Karpas-422 (cell line): ENCODE data around the gene PRKD2. TPM values are rescaled to one million over a fixed set of nuclear protein-coding genes. Genes with fewer than 3 reads are reported as not detected.
A peak's percentile ranks its signal among the peaks of the same experiment; 100 is the strongest.

Source experiments
- DNase-seq: peaks from one replicate; pipeline ENCODE4 v3.0.0-alpha.2; 2015
- H2AFZ ChIP-seq: fragments of 200-600 bp; sonication (generic); 2 replicates; pipeline ENCODE4 v1.6.1; 2014; ENCODE audit warnings: antibody characterized with exemption, low read length, mixed read lengths
- H3K27ac ChIP-seq: fragments of 200-600 bp; sonication (generic); 2 replicates; pipeline ENCODE4 v1.5.1; 2014; ENCODE audit warnings: mild to moderate bottlenecking, low read length, moderate library complexity
- H3K27me3 ChIP-seq: fragments of 200-600 bp; sonication (generic); 2 replicates; pipeline ENCODE4 v1.6.1; 2014; ENCODE audit warnings: low read length, mixed read lengths
- H3K36me3 ChIP-seq: fragments of 200-600 bp; sonication (generic); 2 replicates; pipeline ENCODE4 v1.6.1; 2014; ENCODE audit warnings: low read length, mixed read lengths; ENCODE audit not compliant: insufficient read depth
- H3K4me1 ChIP-seq: fragments of 200-600 bp; sonication (generic); 2 replicates; pipeline ENCODE4 v1.6.1; 2014; ENCODE audit warnings: mild to moderate bottlenecking, low read length, mixed read lengths
- H3K4me2 ChIP-seq: fragments of 200-600 bp; sonication (generic); 2 replicates; pipeline ENCODE4 v1.6.1; 2014; ENCODE audit warnings: low read length, low read depth, mild to moderate bottlenecking; ENCODE audit not compliant: poor library complexity, severe bottlenecking
- H3K4me3 ChIP-seq: fragments of 200-600 bp; sonication (generic); 2 replicates; pipeline ENCODE4 v1.5.1; 2014; ENCODE audit warnings: mild to moderate bottlenecking, antibody characterized with exemption, low read length, mixed read lengths
- H3K79me2 ChIP-seq: fragments of 200-600 bp; sonication (generic); 2 replicates; pipeline ENCODE4 v1.6.1; 2014; ENCODE audit warnings: mild to moderate bottlenecking, low read length, mixed read lengths
- H3K9ac ChIP-seq: fragments of 200-600 bp; sonication (generic); 2 replicates; pipeline ENCODE4 v1.6.0; 2014; ENCODE audit warnings: low read length
- H3K9me2 ChIP-seq: fragments of 200-600 bp; sonication (generic), shearing (Covaris generic); replicated peaks from 2 replicates; pipeline ENCODE4 v1.6.0; 2014; ENCODE audit warnings: mild to moderate bottlenecking, low read length, moderate library complexity; ENCODE audit not compliant: insufficient read depth
- H3K9me3 ChIP-seq: fragments of 300-700, 200-600 bp; sonication (generic); 2 replicates; pipeline ENCODE4 v1.6.1; 2014; ENCODE audit warnings: low read length, mixed read lengths
- H4K20me1 ChIP-seq: fragments of 200-600 bp; sonication (generic); 2 replicates; pipeline ENCODE4 v1.6.1; 2014; ENCODE audit warnings: mild to moderate bottlenecking, antibody characterized with exemption, low read length, low read depth; ENCODE audit not compliant: insufficient read depth
- total RNA-seq: library from RNA; depleted of rRNA; stranded (reverse); fragments of >200 nt; shearing (Covaris generic); gene quantifications from 2 replicates; pipeline ENCODE4 v1.2.3, GENCODE V29; 2014; ENCODE audit warnings: low replicate concordance

The PRKD2 gene
- total RNA-seq, 1 experiment from 2014 or later = 20.0 TPM

DNA sequence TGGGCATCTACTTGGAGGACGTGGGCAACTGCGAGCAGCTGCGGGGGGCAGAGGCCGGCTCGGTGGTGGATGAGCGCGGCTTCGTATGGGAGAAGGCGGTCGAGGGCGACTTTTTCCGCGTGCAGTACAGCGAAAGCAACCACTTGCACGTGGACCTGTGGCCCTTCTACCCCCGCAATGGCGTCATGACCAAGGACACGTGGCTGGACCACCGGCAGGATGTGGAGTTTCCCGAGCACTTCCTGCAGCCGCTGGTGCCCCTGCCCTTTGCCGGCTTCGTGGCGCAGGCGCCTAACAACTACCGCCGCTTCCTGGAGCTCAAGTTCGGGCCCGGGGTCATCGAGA lies 39.6 kb upstream of the PRKD2 start:
- Histone ChIP-seq H3K9me2 (no peaks in the 10 kb centered on the region), H3K79me2 (no peaks in the 10 kb centered on the region), H3K4me3 (no peak overlapping the region), H3K27me3 (no peaks in the 10 kb centered on the region), H3K27ac (no peak overlapping the region), H3K36me3 (0 out of 2 replicates have a peak, but pooled peaks cover 4% of the 10 kb centered on the region), H3K9ac (no peak overlapping the region), H3K4me2 (no peak overlapping the region), H3K4me1 (peaks cover 4% of the 10 kb centered on the region), H3K9me3 (no peaks in the 10 kb centered on the region), H2AFZ (no peak overlapping the region), H4K20me1 (no peaks in the 10 kb centered on the region)
- no peak for DNase-seq

GRCh38 chr19:46755853-46756543 lies 39.1 kb upstream of the PRKD2 start:
- Histone ChIP-seq H3K36me3 (0 out of 2 replicates have a peak, but pooled peaks cover 4% of the 10 kb centered on the region), H3K4me3 (no peak overlapping the region), H3K9ac (no peak overlapping the region), H3K79me2 (no peaks in the 10 kb centered on the region), H2AFZ (no peak overlapping the region), H3K9me3 (no peaks in the 10 kb centered on the region), H3K27ac (no peak overlapping the region), H3K27me3 (no peaks in the 10 kb centered on the region), H3K9me2 (no peaks in the 10 kb centered on the region), H4K20me1 (no peaks in the 10 kb centered on the region), H3K4me1 (peaks cover 4% of the 10 kb centered on the region), H3K4me2 (no peak overlapping the region)
- no peak for DNase-seq

DNA sequence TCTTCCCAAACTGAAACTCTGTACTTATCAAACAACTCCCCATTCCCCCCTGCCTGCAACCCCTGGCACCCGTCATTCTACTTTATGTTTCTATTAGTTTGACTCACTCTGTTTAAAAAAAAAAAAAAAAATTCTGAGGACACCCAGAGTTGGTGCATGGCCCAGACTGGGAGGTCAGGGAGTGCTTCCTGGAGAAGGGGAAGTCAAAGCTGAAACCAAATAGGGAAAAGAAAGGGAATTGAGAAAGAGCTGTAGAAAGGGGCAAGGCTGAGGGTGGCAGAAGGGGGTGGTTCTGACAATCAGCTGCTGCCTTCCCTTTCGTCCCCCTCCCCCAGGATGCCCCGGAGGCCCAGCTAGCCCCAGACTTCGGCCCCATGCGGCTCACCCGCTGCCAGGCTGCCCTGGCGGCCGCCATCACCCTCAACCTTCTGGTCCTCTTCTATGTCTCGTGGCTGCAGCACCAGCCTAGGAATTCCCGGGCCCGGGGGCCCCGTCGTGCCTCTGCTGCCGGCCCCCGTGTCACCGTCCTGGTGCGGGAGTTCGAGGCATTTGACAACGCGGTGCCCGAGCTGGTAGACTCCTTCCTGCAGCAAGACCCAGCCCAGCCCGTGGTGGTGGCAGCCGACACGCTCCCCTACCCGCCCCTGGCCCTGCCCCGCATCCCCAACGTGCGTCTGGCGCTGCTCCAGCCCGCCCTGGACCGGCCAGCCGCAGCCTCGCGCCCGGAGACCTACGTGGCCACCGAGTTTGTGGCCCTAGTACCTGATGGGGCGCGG lies 38.4 kb upstream of the PRKD2 start:
- no peaks in the 10 kb centered on the region for H3K27me3 ChIP-seq
- H3K79me2 ChIP-seq = no peaks in the 10 kb centered on the region
- 0 out of 2 replicates have a peak, but pooled peaks cover 4% of the 10 kb centered on the region for H3K36me3 ChIP-seq
- no peaks in the 10 kb centered on the region for H3K9me2 ChIP-seq
- no peak for DNase-seq
- no peak overlapping the region for H2AFZ ChIP-seq
- no peaks in the 10 kb centered on the region for H4K20me1 ChIP-seq
- no peak overlapping the region for H3K4me3 ChIP-seq
- H3K9ac ChIP-seq = no peak overlapping the region
- H3K4me2 ChIP-seq = no peak overlapping the region
- peaks cover 4% of the 10 kb centered on the region for H3K4me1 ChIP-seq
- no peak overlapping the region for H3K27ac ChIP-seq
- H3K9me3 ChIP-seq = no peaks in the 10 kb centered on the region

DNA sequence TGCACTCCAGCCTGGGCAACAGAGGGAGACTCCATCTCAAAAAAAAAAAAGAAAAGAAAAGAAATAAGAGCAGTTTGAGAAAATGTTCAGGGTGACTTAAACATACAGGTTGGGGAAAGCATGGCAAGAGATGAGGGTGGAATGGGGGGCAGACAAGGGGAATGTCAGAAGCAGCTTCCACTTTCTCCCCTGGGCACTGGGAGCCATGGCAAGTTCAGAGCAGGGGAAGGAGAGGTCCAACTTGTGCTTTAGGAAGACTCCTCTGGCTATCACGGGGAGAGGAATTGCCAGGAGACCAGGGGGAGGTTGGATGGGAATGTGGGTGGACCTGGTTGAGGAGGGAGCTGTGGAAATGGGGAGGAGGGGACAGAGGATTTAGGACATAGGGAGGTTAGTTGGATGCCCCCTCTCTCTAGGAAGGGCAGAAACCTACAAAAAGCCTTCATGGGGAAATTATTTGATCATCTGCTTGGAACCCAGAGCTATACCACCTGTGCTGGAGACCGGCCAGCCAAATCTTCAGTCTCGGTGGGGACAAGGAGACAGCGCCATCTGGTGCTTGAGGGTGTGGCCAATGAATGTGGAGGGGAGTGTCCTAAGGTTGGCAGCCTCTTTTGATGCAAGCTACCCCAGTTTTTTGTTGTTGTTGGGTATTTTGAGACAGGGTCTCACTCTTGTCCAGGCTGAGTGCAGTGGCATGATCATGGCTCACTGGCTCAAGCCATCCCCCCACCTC lies 36.7 kb upstream of the PRKD2 start:
- no peak overlapping the region for H3K9ac ChIP-seq
- H3K4me2 ChIP-seq = no peak overlapping the region
- peak; percentile 92 for DNase-seq
- H3K27ac ChIP-seq = no peak overlapping the region
- peaks cover 4% of the 10 kb centered on the region for H3K4me1 ChIP-seq
- H2AFZ ChIP-seq = no peak overlapping the region
- no peaks in the 10 kb centered on the region for H3K9me3 ChIP-seq
- H3K36me3 ChIP-seq = 0 out of 2 replicates have a peak, but pooled peaks cover 4% of the 10 kb centered on the region
- no peaks in the 10 kb centered on the region for H3K27me3 ChIP-seq
- H3K4me3 ChIP-seq = no peak overlapping the region
- no peaks in the 10 kb centered on the region for H4K20me1 ChIP-seq
- no peaks in the 10 kb centered on the region for H3K9me2 ChIP-seq
- H3K79me2 ChIP-seq = no peaks in the 10 kb centered on the region

DNA sequence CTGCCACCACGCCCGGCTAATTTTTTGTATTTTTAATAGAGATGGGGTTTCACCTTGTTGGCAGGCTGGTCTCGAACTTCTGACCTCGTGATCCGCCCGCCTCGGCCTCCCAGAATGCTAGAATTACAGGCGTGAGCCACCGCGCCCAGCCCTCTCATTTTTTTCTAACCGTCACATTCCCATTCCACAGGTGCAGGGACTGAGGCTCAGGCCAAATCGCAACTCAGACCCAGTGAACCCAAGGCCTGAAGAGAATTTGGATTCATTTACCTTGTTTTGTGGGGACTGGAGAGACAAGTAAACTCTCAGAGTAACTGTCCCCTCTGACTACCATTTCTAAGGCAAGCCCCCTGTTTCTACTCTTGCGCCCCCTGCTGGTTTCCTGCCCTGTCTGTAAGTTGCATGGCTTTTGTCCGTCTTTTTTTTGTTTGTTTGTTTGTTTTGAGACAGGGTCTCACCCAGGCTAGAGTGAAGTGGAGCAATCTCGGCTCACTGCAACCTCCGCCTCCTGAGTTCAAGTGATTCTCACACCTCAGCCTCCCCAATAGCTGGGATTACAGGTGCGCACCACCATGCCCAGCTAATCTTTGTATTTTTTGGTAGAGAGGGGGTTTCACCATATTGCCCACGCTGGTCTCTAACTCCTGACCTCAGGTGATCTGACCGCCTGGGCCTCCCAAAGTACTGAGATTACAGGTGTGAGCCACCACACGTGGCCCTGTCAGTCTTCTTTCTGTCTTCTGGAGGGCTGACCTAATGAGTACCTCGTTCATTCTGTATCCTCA lies 31.6 kb upstream of the PRKD2 start:
- peaks cover 29% of the 10 kb centered on the region for H3K4me1 ChIP-seq
- H4K20me1 ChIP-seq = peaks cover 19% of the 10 kb centered on the region
- DNase-seq = peak; percentile 88
- H3K9me3 ChIP-seq = no peaks in the 10 kb centered on the region
- H3K4me2 ChIP-seq = no peak overlapping the region
- H3K4me3 ChIP-seq = no peak overlapping the region
- no peak overlapping the region for H3K27ac ChIP-seq
- no peaks in the 10 kb centered on the region for H3K9me2 ChIP-seq
- no peak overlapping the region for H2AFZ ChIP-seq
- H3K79me2 ChIP-seq = peaks cover 39% of the 10 kb centered on the region
- 0 out of 2 replicates have a peak, but pooled peaks cover 4% of the 10 kb centered on the region for H3K36me3 ChIP-seq
- H3K9ac ChIP-seq = no peak overlapping the region
- no peaks in the 10 kb centered on the region for H3K27me3 ChIP-seq

GRCh38 chr19:46746281-46747057 lies 29.6 kb upstream of the PRKD2 start, which contains the start of gene STRN4:
TSS of gene STRN4 (minus strand) at chr19:46746450. CDS start at chr19:46746430, 20 bp downstream.
- H3K4me2 ChIP-seq = peak within 1 kb of the TSS; percentile 96
- peak within 1 kb of the TSS; percentile 83; the same call in 1 of the 2 replicates for H2AFZ ChIP-seq
- peaks cover 36% of the 10 kb centered on the region for H4K20me1 ChIP-seq
- no peaks in the 10 kb centered on the region for H3K27me3 ChIP-seq
- peaks cover 5% of the 10 kb centered on the region for H3K36me3 ChIP-seq
- H3K9me2 ChIP-seq = no peaks in the 10 kb centered on the region
- peaks cover 59% of the 10 kb centered on the region for H3K79me2 ChIP-seq
- H3K4me3 ChIP-seq = peak within 1 kb of the TSS; percentile 98
- H3K9me3 ChIP-seq = no peaks in the 10 kb centered on the region
- H3K9ac ChIP-seq = peak within 1 kb of the TSS; percentile 95
- peaks cover 31% of the 10 kb centered on the region for H3K4me1 ChIP-seq
- H3K27ac ChIP-seq = peak within 1 kb of the TSS; percentile 67
- peak; percentile 87 for DNase-seq

DNA sequence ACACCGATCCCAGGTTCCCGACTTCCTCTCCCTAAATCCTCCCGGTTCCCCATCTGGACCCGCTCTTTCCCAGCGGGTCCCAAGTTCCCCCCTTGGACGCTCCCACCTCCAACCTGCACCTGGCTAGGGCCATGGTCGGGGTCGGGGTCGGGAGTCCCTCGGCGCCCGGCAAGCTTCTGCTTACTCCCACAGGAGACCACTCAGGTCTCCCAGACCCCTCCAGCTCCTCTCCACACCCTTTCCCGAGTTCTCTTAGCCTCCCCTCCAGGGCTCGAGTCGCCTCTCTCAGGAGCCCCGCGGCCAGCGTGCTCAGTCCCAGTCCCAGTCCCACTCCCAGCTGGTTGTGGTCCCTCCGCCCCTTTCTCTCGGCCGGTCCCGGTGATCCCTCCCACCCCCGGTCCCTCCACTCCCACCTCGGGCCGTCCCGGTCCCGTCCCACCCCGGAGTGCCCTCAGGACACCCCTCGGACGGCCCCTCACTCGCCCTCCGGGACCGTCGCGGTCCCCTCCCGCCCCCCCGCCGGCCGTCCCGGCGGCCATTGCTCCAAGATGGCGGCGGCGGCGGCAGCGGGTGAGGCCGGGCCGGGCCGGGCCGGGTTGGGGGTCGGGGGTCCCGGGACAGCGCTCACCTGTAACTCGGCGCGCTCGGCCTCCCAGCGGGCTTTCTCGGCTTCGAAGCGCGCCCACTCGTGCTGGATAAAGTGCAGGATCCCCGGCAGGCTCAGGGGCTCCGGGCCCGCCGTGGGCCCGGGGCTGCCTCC lies 28.8 kb upstream of the PRKD2 start, which contains the start of gene FKRP:
Gene FKRP, plus strand, starts transcription at position 537 of the 760 bp plus-strand sequence. CDS start 9,394 bp downstream, outside the sequence.
- Histone ChIP-seq H3K9ac (peak within 1 kb of the TSS; percentile 95), H3K4me3 (peak within 1 kb of the TSS; percentile 98), H3K27me3 (no peaks in the 10 kb centered on the region), H3K27ac (peak within 1 kb of the TSS; percentile 67), H3K36me3 (peaks cover 5% of the 10 kb centered on the region), H2AFZ (peak within 1 kb of the TSS; percentile 83; the same call in 1 of the 2 replicates), H3K4me2 (peak within 1 kb of the TSS; percentile 96), H3K79me2 (peaks cover 67% of the 10 kb centered on the region), H3K9me3 (no peaks in the 10 kb centered on the region), H3K4me1 (peaks cover 31% of the 10 kb centered on the region), H3K9me2 (no peaks in the 10 kb centered on the region), H4K20me1 (peaks cover 44% of the 10 kb centered on the region)
- peak; percentile 61 for DNase-seq
